HL-60 (cell line): Measurements from ENCODE around the gene RUNDC3A.
"Not testable (repeated sequence)": the region's sequence is repeated elsewhere in the genome, so short reads cannot be mapped to it uniquely, and the experiment has no call there.

Source experiments
- CTCF ChIP-seq: IDR thresholded peaks from one replicate; pipeline ENCODE4 v1.5.1; 2011; ENCODE audit warnings: low read length, control low read depth, inconsistent platforms; ENCODE audit not compliant: insufficient read depth
- GABPA ChIP-seq: IDR thresholded peaks from 2 replicates; pipeline ENCODE4 v1.6.1; 2012; ENCODE audit warnings: low read depth
- POLR2AphosphoS5 ChIP-seq: IDR thresholded peaks from 2 replicates; pipeline ENCODE4 v1.6.1; 2012; ENCODE audit warnings: low read depth
- REST ChIP-seq: IDR thresholded peaks from 2 replicates; pipeline ENCODE4 v1.6.1; 2012; ENCODE audit warnings: low read depth; ENCODE audit not compliant: insufficient replicate concordance
- SPI1 ChIP-seq: IDR thresholded peaks from 2 replicates; pipeline ENCODE4 v1.6.1; 2012; ENCODE audit warnings: low read depth, mild to moderate bottlenecking, borderline replicate concordance

GRCh38 chr17:44347206-44348055 is 39.0 kb downstream of the RUNDC3A start:
- TF ChIP-seq SPI1, CTCF, REST, GABPA, POLR2AphosphoS5: not testable (repeated sequence)
